ENCODE data around the gene PCDH9. TPM values are rescaled to one million over a fixed set of nuclear protein-coding genes. Genes with fewer than 3 reads are reported as not detected.

The PCDH9 gene
- total and polyA plus RNA-seq, 2 experiments from 2014 or later: 0.31 to 0.52 TPM

GRCh38 chr13:66778461-66778860, 451.7 kb downstream of the PCDH9 start:
- no peak overlapping the region for H3K27ac ChIP-seq (ENCODE audit: low read depth)
- no peaks in the 10 kb centered on the region for H3K4me1 Mint-ChIP-seq
- no peaks in the 10 kb centered on the region for H3F3A ChIP-seq (replicated peaks; ENCODE audit: low read depth)
- ATAC-seq: no peak
- H3K4me3 Mint-ChIP-seq: no peak overlapping the region
- H2AFZ ChIP-seq: no peak overlapping the region
- no peak overlapping the region for H3K27ac Mint-ChIP-seq
- no peak overlapping the region for H3K4me3 ChIP-seq
- H3K79me2 ChIP-seq (replicated peaks; ENCODE audit: insufficient read depth): no peaks in the 10 kb centered on the region
- H3K4me2 ChIP-seq: no peak overlapping the region
- no peaks in the 10 kb centered on the region for H3K27me3 Mint-ChIP-seq (ENCODE audit: insufficient read depth, low read depth, poor library complexity)
- H3K4me1 ChIP-seq (ENCODE audit: insufficient read depth): no peaks in the 10 kb centered on the region
- H3K36me3 Mint-ChIP-seq (ENCODE audit: low read depth): no peaks in the 10 kb centered on the region
- H3K36me3 ChIP-seq (ENCODE audit: insufficient read depth): no peaks in the 10 kb centered on the region
- TF ChIP-seq, protein P1, sequence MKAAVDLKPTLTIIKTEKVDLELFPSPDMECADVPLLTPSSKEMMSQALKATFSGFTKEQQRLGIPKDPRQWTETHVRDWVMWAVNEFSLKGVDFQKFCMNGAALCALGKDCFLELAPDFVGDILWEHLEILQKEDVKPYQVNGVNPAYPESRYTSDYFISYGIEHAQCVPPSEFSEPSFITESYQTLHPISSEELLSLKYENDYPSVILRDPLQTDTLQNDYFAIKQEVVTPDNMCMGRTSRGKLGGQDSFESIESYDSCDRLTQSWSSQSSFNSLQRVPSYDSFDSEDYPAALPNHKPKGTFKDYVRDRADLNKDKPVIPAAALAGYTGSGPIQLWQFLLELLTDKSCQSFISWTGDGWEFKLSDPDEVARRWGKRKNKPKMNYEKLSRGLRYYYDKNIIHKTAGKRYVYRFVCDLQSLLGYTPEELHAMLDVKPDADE (IDR thresholded peaks at IDR 0.05): no peak
- TF ChIP-seq ZNF331 (CRISPR knock-in tag; IDR thresholded peaks at IDR 0.05; ENCODE audit: low read depth) (no peak), STAT1 (IDR thresholded peaks at IDR 0.05; ENCODE audit: unreplicated experiment) (no peak), ZNF114 (CRISPR knock-in tag; IDR thresholded peaks at IDR 0.05) (no peak), JUNB (IDR thresholded peaks at IDR 0.05; ENCODE audit: unreplicated experiment) (no peak), NANOG (IDR thresholded peaks at IDR 0.05; ENCODE audit: borderline replicate concordance) (no peak), EZH2 (IDR thresholded peaks at IDR 0.05; ENCODE audit: low read depth, unreplicated experiment) (no peak), EZH2phosphoT487 (IDR thresholded peaks at IDR 0.05; ENCODE audit: unreplicated experiment) (no peak), CREB1 (CRISPR knock-in tag; IDR thresholded peaks at IDR 0.05; ENCODE audit: low read depth) (no peak), REST (IDR thresholded peaks at IDR 0.05; ENCODE audit: unreplicated experiment) (no peak), POLR2AphosphoS5 (IDR thresholded peaks at IDR 0.05; ENCODE audit: low read depth) (no peak)
- TF ChIP-seq, protein P2, sequence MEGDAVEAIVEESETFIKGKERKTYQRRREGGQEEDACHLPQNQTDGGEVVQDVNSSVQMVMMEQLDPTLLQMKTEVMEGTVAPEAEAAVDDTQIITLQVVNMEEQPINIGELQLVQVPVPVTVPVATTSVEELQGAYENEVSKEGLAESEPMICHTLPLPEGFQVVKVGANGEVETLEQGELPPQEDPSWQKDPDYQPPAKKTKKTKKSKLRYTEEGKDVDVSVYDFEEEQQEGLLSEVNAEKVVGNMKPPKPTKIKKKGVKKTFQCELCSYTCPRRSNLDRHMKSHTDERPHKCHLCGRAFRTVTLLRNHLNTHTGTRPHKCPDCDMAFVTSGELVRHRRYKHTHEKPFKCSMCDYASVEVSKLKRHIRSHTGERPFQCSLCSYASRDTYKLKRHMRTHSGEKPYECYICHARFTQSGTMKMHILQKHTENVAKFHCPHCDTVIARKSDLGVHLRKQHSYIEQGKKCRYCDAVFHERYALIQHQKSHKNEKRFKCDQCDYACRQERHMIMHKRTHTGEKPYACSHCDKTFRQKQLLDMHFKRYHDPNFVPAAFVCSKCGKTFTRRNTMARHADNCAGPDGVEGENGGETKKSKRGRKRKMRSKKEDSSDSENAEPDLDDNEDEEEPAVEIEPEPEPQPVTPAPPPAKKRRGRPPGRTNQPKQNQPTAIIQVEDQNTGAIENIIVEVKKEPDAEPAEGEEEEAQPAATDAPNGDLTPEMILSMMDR (conservative IDR thresholded peaks at IDR 0.05; ENCODE audit: low read depth in 2 of 2): no peak
- TF ChIP-seq, protein P3, sequence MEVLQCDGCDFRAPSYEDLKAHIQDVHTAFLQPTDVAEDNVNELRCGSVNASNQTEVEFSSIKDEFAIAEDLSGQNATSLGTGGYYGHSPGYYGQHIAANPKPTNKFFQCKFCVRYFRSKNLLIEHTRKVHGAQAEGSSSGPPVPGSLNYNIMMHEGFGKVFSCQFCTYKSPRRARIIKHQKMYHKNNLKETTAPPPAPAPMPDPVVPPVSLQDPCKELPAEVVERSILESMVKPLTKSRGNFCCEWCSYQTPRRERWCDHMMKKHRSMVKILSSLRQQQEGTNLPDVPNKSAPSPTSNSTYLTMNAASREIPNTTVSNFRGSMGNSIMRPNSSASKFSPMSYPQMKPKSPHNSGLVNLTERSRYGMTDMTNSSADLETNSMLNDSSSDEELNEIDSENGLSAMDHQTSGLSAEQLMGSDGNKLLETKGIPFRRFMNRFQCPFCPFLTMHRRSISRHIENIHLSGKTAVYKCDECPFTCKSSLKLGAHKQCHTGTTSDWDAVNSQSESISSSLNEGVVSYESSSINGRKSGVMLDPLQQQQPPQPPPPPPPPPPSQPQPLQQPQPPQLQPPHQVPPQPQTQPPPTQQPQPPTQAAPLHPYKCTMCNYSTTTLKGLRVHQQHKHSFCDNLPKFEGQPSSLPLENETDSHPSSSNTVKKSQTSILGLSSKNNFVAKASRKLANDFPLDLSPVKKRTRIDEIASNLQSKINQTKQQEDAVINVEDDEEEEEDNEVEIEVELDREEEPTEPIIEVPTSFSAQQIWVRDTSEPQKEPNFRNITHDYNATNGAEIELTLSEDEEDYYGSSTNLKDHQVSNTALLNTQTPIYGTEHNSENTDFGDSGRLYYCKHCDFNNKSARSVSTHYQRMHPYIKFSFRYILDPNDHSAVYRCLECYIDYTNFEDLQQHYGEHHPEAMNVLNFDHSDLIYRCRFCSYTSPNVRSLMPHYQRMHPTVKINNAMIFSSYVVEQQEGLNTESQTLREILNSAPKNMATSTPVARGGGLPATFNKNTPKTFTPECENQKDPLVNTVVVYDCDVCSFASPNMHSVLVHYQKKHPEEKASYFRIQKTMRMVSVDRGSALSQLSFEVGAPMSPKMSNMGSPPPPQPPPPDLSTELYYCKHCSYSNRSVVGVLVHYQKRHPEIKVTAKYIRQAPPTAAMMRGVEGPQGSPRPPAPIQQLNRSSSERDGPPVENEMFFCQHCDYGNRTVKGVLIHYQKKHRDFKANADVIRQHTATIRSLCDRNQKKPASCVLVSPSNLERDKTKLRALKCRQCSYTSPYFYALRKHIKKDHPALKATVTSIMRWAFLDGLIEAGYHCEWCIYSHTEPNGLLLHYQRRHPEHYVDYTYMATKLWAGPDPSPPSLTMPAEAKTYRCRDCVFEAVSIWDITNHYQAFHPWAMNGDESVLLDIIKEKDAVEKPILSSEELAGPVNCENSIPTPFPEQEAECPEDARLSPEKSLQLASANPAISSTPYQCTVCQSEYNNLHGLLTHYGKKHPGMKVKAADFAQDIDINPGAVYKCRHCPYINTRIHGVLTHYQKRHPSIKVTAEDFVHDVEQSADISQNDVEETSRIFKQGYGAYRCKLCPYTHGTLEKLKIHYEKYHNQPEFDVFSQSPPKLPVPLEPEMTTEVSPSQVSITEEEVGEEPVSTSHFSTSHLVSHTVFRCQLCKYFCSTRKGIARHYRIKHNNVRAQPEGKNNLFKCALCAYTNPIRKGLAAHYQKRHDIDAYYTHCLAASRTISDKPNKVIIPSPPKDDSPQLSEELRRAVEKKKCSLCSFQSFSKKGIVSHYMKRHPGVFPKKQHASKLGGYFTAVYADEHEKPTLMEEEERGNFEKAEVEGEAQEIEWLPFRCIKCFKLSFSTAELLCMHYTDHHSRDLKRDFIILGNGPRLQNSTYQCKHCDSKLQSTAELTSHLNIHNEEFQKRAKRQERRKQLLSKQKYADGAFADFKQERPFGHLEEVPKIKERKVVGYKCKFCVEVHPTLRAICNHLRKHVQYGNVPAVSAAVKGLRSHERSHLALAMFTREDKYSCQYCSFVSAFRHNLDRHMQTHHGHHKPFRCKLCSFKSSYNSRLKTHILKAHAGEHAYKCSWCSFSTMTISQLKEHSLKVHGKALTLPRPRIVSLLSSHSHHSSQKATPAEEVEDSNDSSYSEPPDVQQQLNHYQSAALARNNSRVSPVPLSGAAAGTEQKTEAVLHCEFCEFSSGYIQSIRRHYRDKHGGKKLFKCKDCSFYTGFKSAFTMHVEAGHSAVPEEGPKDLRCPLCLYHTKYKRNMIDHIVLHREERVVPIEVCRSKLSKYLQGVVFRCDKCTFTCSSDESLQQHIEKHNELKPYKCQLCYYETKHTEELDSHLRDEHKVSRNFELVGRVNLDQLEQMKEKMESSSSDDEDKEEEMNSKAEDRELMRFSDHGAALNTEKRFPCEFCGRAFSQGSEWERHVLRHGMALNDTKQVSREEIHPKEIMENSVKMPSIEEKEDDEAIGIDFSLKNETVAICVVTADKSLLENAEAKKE (CRISPR knock-in tag; IDR thresholded peaks at IDR 0.05): no peak
- H4K20me1 ChIP-seq (replicated peaks; ENCODE audit: insufficient read depth): no peaks in the 10 kb centered on the region
- H3K27me3 ChIP-seq (ENCODE audit: insufficient read depth): no peaks in the 10 kb centered on the region
- H3K9me3 Mint-ChIP-seq: no peaks in the 10 kb centered on the region
- DNase-seq (ENCODE audit: low spot score): no peak
- H3K9me2 ChIP-seq (ENCODE audit: insufficient read depth): no peaks in the 10 kb centered on the region

All from GM23338 (cell line).